KG1 (cell line): ENCODE data around the gene PAAF1.
A peak's percentile ranks its signal among the peaks of the same experiment; 100 is the strongest.

Experiments
- DNase-seq: peaks from one replicate; lab custom pipeline; 2025; lab: John Stamatoyannopoulos, UW

Gene PAAF1

GRCh38 chr11:73972620-73973449 is 96.0 kb downstream of the PAAF1 start:
- no peak for DNase-seq

- DNase-seq: no peak
Observed at GRCh38 chr11:73974604-73975478, 98.0 kb downstream of the PAAF1 start.

- no peak for DNase-seq
Observed at GRCh38 chr11:73975479-73975757, 98.6 kb downstream of the PAAF1 start.

GRCh38 chr11:73976451-73977151 is 99.8 kb downstream of the PAAF1 start:
- no peak for DNase-seq

GRCh38 chr11:73977856-73978519 is 101.2 kb downstream of the PAAF1 start:
- no peak for DNase-seq

- DNase-seq: no peak
Observed at GRCh38 chr11:73978576-73979086, 101.8 kb downstream of the PAAF1 start.

GRCh38 chr11:73980001-73980961 is 103.5 kb downstream of the PAAF1 start:
- peak; percentile 48 for DNase-seq
